GM06990 (cell line): ENCODE measurements around the gene TMPRSS4.

Experiments used
- DNase-seq: peaks from one replicate; pipeline ENCODE4 v3.0.0-alpha.2; 2011; ENCODE audit not compliant: insufficient read length; ENCODE audit errors: extremely low read depth
- H3K27me3 ChIP-seq: replicated peaks from 2 replicates; pipeline ENCODE4 v1.6.0; 2011; ENCODE audit warnings: low read length; ENCODE audit not compliant: control insufficient read depth, insufficient read depth
- H3K36me3 ChIP-seq: 2 replicates; pipeline ENCODE4 v1.5.1; 2011; ENCODE audit warnings: low read length; ENCODE audit not compliant: control insufficient read depth, insufficient read depth
- H3K4me3 ChIP-seq: replicated peaks from 2 replicates; pipeline ENCODE4 v1.5.1; 2011; ENCODE audit warnings: low read depth, mild to moderate bottlenecking, control low read depth, low read length
- CTCF ChIP-seq: IDR thresholded peaks from 2 replicates; pipeline ENCODE4 v1.5.1; 2011; ENCODE audit warnings: low read length, control low read depth, mild to moderate bottlenecking, inconsistent platforms; ENCODE audit not compliant: insufficient read depth, poor library complexity, severe bottlenecking

Gene TMPRSS4

GRCh38 chr11:118115048-118115447 is 38.2 kb downstream of the TMPRSS4 start:
- Histone ChIP-seq H3K27me3 (peaks cover 1% of the 10 kb centered on the region), H3K36me3 (no peaks in the 10 kb centered on the region), H3K4me3 (no peak overlapping the region)
- DNase-seq, result no peak
- TF ChIP-seq CTCF, result no peak

- Histone ChIP-seq H3K36me3 (no peaks in the 10 kb centered on the region), H3K27me3 (peaks cover 1% of the 10 kb centered on the region; the same call in 1 of the 2 replicates), H3K4me3 (no peak overlapping the region)
- no peak for DNase-seq
- TF ChIP-seq CTCF, result no peak
Measured at GRCh38 chr11:118117790-118118601, 41.1 kb downstream of the TMPRSS4 start.

GRCh38 chr11:118120793-118121192 is 43.9 kb downstream of the TMPRSS4 start:
- TF ChIP-seq CTCF, result no peak
- Histone ChIP-seq H3K4me3 (no peak overlapping the region), H3K36me3 (no peaks in the 10 kb centered on the region), H3K27me3 (peaks cover 1% of the 10 kb centered on the region; the same call in 1 of the 2 replicates)
- no peak for DNase-seq

DNA sequence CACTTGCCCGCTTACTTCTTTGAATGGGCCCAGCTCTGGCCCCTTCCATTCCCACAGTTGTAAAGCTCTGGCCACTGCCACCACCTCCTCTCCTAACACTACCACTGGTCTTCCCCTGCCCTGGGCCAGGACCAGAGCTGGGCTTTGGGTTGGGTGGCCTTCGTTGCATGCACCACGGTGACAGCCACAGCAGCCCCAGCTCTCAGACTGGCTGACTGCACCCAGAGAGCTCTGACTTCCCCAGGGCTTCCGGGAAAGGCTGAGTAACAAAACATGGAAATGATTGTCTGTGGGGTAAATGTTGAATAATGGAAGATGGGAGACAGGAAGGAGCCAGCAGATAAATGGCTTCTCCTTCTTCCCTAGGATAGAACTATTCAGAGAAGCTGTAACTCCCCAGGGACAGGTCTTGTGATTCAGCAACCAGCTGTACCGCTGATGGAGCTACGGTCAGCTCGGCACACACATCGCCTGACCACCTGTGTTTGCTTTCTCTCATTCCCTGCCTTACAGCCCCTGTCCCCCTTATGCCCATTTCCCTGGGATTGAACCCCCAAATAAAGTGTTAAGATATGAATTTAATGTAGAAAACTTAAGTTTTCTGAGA is 48.2 kb downstream of the TMPRSS4 start:
- Histone ChIP-seq H3K27me3 (peaks cover 8% of the 10 kb centered on the region), H3K4me3 (no peak overlapping the region), H3K36me3 (no peaks in the 10 kb centered on the region)
- TF ChIP-seq CTCF, result no peak
- no peak for DNase-seq

DNA sequence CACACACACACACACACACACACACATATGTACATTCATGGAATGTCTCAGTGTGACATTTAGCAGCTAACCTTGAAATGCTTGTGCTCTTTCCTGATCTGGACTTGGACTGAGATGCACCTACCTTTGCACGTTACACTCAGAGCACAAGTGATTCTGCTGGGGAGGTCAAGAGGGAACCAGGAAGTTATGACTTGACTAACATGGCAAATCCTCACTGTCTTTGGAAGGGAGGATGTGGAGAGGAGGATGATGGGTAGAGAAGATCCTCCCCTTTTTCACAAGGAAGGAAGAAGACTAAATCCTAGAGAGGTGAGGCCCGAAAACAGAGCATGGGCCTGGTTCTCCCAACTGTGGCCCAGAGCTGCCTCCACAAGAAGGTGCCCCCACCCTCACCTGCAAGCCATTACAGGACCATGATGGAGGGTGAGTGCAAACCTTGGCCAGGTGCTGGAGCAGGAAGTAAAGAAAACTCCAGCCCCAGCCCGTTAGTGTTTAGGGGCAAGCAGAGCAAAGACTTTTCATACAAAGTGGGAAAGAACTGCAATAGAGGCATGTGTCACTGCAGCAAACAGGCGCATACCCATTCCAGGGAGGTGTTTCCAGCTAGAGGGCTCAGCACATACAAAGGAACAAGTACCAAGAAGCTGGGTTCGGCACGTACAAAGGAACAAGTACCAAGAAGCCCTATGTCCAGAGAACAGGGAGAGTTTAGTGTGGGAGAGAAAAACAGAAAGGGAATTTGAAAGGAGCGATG is 49.4 kb downstream of the TMPRSS4 start:
- Histone ChIP-seq H3K4me3 (no peak overlapping the region), H3K27me3 (peaks cover 8% of the 10 kb centered on the region), H3K36me3 (no peaks in the 10 kb centered on the region)
- no peak for DNase-seq
- TF ChIP-seq CTCF, result no peak
